ENCODE data around the gene PGM2L1. TPM values are rescaled to one million over a fixed set of nuclear protein-coding genes. Genes with fewer than 3 reads are reported as not detected.

Gene PGM2L1
- total and polyA plus RNA-seq, 2 donors (not counting 1 experiment from before 2014, with no cell fraction given) = 1.6 to 8.4 TPM

- Histone ChIP-seq H3K4me1 (ENCODE audit: control insufficient read depth in 2 of 2, insufficient read depth in 2 of 2, low read length in 2 of 2) (no peaks in the 10 kb centered on the region), H3K27me3 (replicated peaks in 1 of 4; ENCODE audit: control extremely low read depth in 1 of 4, control insufficient read depth in 3 of 4, insufficient read depth in 4 of 4, low read length in 3 of 4) (no peaks in the 10 kb centered on the region), H4K20me1 (ENCODE audit: control insufficient read depth, insufficient read depth, low read length, poor library complexity, severe bottlenecking) (no peaks in the 10 kb centered on the region), H3K79me2 (ENCODE audit: control insufficient read depth, insufficient read depth, low read length) (no peaks in the 10 kb centered on the region), H3K9ac (ENCODE audit: low read length) (no peak overlapping the region), H3K27ac (ENCODE audit: low read length in 2 of 2) (no peak overlapping the region), H3K4me2 (replicated peaks; ENCODE audit: low read depth, low read length, poor library complexity, severe bottlenecking) (no peak overlapping the region), H3K9me3 (ENCODE audit: control extremely low read depth in 1 of 3, control insufficient read depth in 2 of 3, insufficient read depth in 1 of 3, low read length in 2 of 3) (no peaks in the 10 kb centered on the region), H3K4me3 (ENCODE audit: control extremely low read depth in 1 of 5, extremely low read depth in 1 of 5, insufficient read depth in 1 of 5, low read depth in 2 of 5, low read length in 4 of 5) (no peak overlapping the region), H3K36me3 (replicated peaks in 1 of 2; ENCODE audit: control extremely low read depth in 1 of 2, control insufficient read depth in 1 of 2, extremely low read depth in 1 of 2, insufficient read depth in 2 of 2, low read length in 1 of 2) (peaks cover 0 to 32% of the 10 kb centered on the region in 2 experiments), H2AFZ (ENCODE audit: insufficient read depth, low read depth, low read length, poor library complexity, severe bottlenecking) (no peak overlapping the region)
- POLR2A ChIA-PET = no interaction called here
- Mint-ChIP-seq H3K9me3 (ENCODE audit: insufficient read depth) (no peaks in the 10 kb centered on the region), H3K27me3 (no peaks in the 10 kb centered on the region), H3K27ac (no peak overlapping the region), H3K4me1 (no peaks in the 10 kb centered on the region), H3K4me3 (no peak overlapping the region)
- no peak for ATAC-seq (ENCODE audit: low read depth)
- no peak for DNase-seq
- intact Hi-C loops (cut with micrococcal nuclease) = no loop called here
- CTCF ChIA-PET = no interaction called here
- TF ChIP-seq CTCF (IDR thresholded peaks at IDR 0.05) = no peak
- no peak for TF ChIP-seq EZH2 (IDR thresholded peaks at IDR 0.05; ENCODE audit: borderline replicate concordance, insufficient read depth, low read depth, low read length, poor library complexity, severe bottlenecking)
Observed at GRCh38 chr11:74339619-74340018, 58.6 kb downstream of the PGM2L1 start.

GRCh38 chr11:74338963-74339362, 59.3 kb downstream of the PGM2L1 start:
- H3K4me1 Mint-ChIP-seq = no peaks in the 10 kb centered on the region
- CTCF ChIA-PET = interaction anchor here (1.6 kb wide), 1 partner anchor 12 kb away, joined by 3 read pairs; no protein-coding TSS in a partner anchor
- no peak for ATAC-seq (ENCODE audit: low read depth)

More at GRCh38 chr11:74338963-74339362, 59.3 kb downstream of the PGM2L1 start:
- 80% methylated on average over 3 of the region's 6 CpGs for WGBS (ENCODE audit: insufficient coverage)
- H3K27me3 ChIP-seq (replicated peaks in 1 of 4; ENCODE audit: control extremely low read depth in 1 of 4, control insufficient read depth in 3 of 4, insufficient read depth in 4 of 4, low read length in 3 of 4) = no peaks in the 10 kb centered on the region
- peaks cover 0 to 25% of the 10 kb centered on the region in 2 experiments for H3K36me3 ChIP-seq (replicated peaks in 1 of 2; ENCODE audit: control extremely low read depth in 1 of 2, control insufficient read depth in 1 of 2, extremely low read depth in 1 of 2, insufficient read depth in 2 of 2, low read length in 1 of 2)
- no peaks in the 10 kb centered on the region for H3K9me3 ChIP-seq (ENCODE audit: control extremely low read depth in 1 of 3, control insufficient read depth in 2 of 3, insufficient read depth in 1 of 3, low read length in 2 of 3)
- no peak for DNase-seq
- H4K20me1 ChIP-seq (ENCODE audit: control insufficient read depth, insufficient read depth, low read length, poor library complexity, severe bottlenecking) = no peaks in the 10 kb centered on the region
- no peak for TF ChIP-seq CTCF (IDR thresholded peaks at IDR 0.05)
- no peak for TF ChIP-seq EZH2 (IDR thresholded peaks at IDR 0.05; ENCODE audit: borderline replicate concordance, insufficient read depth, low read depth, low read length, poor library complexity, severe bottlenecking)
- Mint-ChIP-seq H3K9me3 (ENCODE audit: insufficient read depth) (no peaks in the 10 kb centered on the region), H3K27me3 (no peaks in the 10 kb centered on the region), H3K4me3 (no peak overlapping the region), H3K27ac (no peak overlapping the region)
- no peak overlapping the region for H3K9ac ChIP-seq (ENCODE audit: low read length)
- intact Hi-C loops (cut with micrococcal nuclease) = no loop called here
- no peak overlapping the region for H2AFZ ChIP-seq (ENCODE audit: insufficient read depth, low read depth, low read length, poor library complexity, severe bottlenecking)
- H3K4me3 ChIP-seq (ENCODE audit: control extremely low read depth in 1 of 5, extremely low read depth in 1 of 5, insufficient read depth in 1 of 5, low read depth in 2 of 5, low read length in 4 of 5) = no peak overlapping the region
- H3K4me1 ChIP-seq (ENCODE audit: control insufficient read depth in 2 of 2, insufficient read depth in 2 of 2, low read length in 2 of 2) = no peaks in the 10 kb centered on the region
- no peaks in the 10 kb centered on the region for H3K79me2 ChIP-seq (ENCODE audit: control insufficient read depth, insufficient read depth, low read length)
- H3K27ac ChIP-seq (ENCODE audit: low read length in 2 of 2) = no peak overlapping the region
- no peak overlapping the region for H3K4me2 ChIP-seq (replicated peaks; ENCODE audit: low read depth, low read length, poor library complexity, severe bottlenecking)
- POLR2A ChIA-PET = no interaction called here

Data from B cell (primary cell).